Stimulated activated naive CD8-positive, alpha-beta T cell treated with anti-CD3 and anti-CD28 coated beads, Interleukin-15, Interleukin-2, amounts not matched to agents 100 U/mL and 50 U/mL, for 24 hours (primary cell): Measurements from ENCODE around the gene JPT1.
A peak's percentile ranks its signal among the peaks of the same experiment; 100 is the strongest.
"Not testable (repeated sequence)": the region's sequence is repeated elsewhere in the genome, so short reads cannot be mapped to it uniquely, and the experiment has no call there.

ENCODE experiments used
- ATAC-seq: fragments of 150-1000 bp; cut with Tn5 transposase; one replicate; pipeline ENCODE4 v1.10.0; 2021
- DNase-seq: peaks from one replicate; pipeline ENCODE4 v3.0.0; 2021

The JPT1 gene

DNA sequence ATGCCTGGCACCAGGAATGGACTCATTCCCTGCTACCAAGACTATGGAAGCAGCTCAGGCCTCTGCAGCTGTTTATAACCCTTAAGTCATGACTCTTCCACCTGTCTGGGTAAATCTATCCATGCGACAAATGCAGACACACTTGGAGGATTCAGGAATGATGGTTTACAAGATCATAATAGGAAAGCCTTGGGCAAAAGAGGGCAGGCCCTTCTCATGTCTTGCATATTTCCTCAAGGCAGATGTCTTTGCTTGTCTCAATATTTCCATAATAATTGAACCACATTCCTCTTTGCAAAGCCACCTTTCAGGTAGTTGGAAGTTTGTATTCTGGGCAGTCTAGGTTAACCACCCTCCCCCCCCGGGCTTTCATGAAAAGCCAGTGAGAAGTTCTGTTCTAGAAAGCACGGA is 884 bp upstream of the JPT1 start:
- DNase-seq (no peak), ATAC-seq (no peak)

DNA sequence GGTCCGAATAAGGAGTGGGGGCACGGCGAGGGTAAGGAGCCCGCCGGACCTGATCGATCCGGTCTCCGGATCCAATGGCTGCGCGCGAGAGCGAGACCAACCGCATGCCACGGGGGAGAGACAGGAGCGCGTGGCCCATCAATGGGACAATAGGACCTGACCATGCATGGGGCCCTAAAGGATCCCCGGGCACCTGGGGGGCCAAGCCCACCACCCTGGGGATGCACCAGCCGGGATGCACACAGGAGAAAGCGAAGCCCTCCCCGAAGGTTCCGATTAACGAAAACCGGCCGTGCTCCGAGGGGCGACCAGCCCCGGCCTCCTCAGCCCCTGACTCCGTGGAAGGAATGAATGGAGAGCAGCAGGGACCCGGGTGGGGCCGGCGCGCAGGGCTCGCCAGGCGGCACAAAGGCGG is 525 bp downstream of the JPT1 start:
- DNase-seq: peak; percentile 38

DNA sequence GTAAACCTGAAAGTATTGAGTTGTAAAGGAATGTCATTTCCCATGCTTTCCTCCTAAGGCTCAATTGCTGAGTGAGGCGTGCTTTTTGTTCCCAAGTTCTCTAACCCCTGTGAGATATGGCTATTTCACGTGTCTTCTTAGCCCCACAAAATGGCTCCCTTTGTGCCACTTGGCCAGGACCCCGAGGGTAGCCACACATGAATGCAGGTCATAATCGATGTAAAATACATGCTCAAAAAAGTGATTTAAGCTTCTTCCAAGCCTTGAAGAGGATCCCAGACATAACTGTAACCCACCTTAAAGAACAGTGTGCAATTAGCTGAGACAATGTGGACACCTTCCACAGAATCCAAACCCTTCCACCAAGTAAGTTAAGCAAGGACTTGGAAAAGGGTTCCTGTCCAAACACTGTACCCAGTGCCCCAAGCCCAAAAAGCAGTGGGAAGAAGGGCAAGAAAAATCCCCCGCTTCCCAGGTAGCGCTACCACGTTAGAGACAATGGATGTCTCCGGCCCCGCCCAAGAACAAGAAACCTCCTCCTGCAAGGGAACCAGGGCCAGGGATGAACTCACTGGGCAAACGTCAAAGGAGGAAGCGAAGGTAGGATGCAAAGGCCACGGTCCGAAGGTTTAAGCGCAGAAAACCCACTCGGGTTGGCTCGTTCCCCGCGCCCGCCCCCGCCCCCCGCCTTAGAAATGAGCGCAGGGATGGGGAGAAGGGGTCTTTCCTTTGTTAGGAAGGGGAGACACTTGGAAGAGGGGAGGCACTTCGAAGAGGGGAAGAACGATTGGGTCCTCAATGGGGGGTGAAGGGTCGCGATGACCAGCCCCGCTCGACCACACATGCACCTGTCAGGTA is 1.2 kb downstream of the JPT1 start:
- ATAC-seq (no peak), DNase-seq (peak; percentile 36)

More for the DNA sequence above, 525 bp downstream of the JPT1 start:
- ATAC-seq: peak; percentile 9

GRCh38 chr17:75152523-75152921 is 1.8 kb downstream of the JPT1 start:
- ATAC-seq (no peak), DNase-seq (no peak)

GRCh38 chr17:75151930-75152329 is 2.4 kb downstream of the JPT1 start:
- DNase-seq (no peak), ATAC-seq (no peak)

DNA sequence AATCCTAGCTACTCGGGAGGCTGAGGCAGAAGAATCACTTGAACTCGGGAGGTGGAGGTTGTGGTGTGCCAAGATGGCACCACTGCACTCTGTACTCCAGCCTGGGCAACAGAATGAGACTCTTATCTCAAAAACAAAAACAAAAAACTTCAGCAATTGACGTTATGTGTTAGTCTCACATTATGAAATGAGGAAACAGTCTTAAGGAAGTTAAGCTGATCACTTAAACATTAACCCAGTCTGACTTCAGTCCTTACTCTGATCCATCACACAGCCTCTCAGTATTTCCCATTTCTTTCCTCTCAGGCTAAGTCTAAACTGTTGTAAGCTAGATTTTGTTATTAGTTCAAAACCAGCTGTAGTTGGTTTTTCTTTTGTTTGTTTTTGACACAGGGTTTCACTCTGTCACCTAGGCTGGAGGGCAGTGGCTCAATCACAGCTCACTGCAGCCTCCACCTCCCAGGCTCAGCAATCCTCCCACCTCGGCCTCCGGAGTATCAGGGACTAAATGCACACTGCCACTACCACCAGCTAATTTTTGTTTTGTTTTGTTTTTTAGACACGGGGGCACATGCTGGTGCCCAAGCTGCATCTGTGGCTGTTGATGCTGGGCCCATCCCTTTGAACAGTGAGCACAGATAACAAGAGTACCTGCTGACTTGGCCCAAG is 6.3 kb downstream of the JPT1 start:
- no peak for DNase-seq
- no peak for ATAC-seq

GRCh38 chr17:75146592-75146991 is 7.7 kb downstream of the JPT1 start:
- DNase-seq (no peak), ATAC-seq (no peak)

DNA sequence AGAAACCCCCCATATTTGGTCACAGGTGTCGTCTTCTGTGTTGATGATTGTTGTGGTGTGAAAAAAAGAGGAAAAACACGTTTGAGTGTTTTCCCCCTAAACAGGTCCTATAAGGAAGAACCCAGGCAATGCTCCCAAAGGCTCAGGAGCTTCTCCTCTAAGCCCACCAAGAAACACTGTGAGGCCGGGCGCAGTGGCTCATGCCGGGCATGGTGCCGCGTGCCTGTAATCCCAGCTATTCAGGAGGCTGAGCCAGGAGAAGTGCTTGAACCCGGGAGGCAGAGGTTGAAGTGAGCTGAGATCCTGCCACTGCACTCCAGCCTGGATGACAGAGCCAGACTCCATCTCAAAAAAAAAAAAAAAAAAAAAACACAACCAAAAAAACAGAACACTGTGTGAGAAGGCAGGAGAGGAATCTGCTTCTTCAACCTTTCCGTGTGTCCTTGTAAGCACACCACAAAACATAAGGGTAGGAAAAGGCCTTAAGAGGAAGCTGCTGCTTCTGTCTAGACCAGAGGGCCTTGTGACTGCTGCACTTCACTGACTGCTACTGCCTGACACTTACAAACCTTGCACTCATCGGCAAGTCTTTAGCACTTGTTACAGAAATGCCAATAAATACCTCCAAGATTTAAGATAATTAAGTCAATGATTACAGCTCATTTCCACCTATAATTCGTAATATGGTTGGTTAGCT is 9.3 kb downstream of the JPT1 start:
- ATAC-seq (no peak), DNase-seq (no peak)

GRCh38 chr17:75142236-75142971 is 11.9 kb downstream of the JPT1 start:
- ATAC-seq (no peak), DNase-seq (no peak)

GRCh38 chr17:75138519-75138918 is 15.8 kb downstream of the JPT1 start:
- DNase-seq (no peak), ATAC-seq (no peak)

GRCh38 chr17:75137762-75138161 is 16.6 kb downstream of the JPT1 start:
- not testable (repeated sequence) for ATAC-seq, DNase-seq

DNA sequence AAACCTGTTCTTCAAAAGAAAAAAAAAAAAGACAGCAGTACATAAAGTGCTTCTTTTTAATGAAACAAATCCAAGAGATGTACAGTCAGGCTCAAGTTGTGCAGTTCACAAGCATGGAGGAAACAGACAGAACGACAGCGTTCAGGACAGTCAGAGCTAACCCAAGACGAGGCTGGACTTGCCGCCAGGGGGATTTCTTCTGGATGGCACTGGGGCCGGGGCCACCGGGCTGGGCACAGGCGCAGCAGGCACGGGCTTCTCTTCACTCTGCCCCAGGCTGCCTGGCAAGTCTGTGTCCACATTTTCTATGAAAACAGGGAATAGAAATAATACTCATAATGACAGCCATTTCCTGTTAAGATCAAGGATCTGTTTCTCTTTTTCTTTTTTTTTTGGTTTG is 18.4 kb downstream of the JPT1 start:
- DNase-seq (no peak), ATAC-seq (no peak)

- no peak for DNase-seq
- no peak for ATAC-seq
Observed at GRCh38 chr17:75135452-75135851, 18.9 kb downstream of the JPT1 start.

DNA sequence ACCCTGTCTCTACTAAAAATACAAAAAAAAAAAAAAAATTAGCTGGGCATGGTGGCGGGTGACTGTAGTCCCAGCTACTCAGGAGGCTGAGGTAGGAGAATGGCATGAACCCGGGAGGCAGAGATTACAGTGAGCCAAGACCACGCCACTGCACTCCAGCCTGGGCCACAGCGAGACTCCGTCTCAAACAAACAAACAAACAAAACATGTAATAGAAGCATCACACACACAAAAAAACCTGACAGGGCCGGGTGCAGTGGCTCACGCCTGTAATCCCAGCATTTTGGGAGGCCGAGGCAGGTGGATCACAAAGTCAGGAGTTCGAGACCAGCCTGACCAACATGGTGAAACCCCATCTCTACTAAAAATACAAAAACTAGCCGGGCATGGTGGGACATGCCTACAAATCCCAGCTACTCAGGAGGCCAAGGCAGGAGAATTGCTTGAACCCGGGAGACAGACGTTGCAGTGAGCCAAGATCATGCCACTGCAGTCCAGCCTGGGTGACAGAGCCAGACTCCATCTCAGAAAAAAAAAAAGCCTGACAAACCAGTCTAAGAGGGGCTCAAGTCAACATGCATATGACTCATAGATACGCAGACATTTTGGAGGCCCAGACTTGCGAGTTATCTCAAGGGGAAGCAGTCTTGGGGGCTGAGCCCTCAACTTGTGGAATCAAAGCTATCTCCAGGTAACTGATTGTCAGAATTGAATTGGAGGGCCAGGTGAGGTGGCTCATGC is 20.5 kb downstream of the JPT1 start:
- ATAC-seq, DNase-seq: not testable (repeated sequence)

GRCh38 chr17:75133001-75133400 is 21.3 kb downstream of the JPT1 start:
- DNase-seq (no peak), ATAC-seq (no peak)

- ATAC-seq, DNase-seq: not testable (repeated sequence)
Observed at GRCh38 chr17:75132018-75133000, 22.0 kb downstream of the JPT1 start.

- DNase-seq: peak; percentile 86
- ATAC-seq: peak; percentile 88
Observed at GRCh38 chr17:75131278-75132017, 22.9 kb downstream of the JPT1 start, which contains the start of gene NT5C. Gene NT5C (minus strand): TSS chr17:75131742. CDS start chr17:75131707, 35 bp downstream.

- peak; percentile 61 for DNase-seq
- peak; percentile 55 for ATAC-seq
Observed at GRCh38 chr17:75130632-75131277, 23.6 kb downstream of the JPT1 start.
